DND-41 (cell line): ENCODE results near the gene TAGLN2.

ENCODE experiments used
- ATAC-seq: fragments of 200-7000 bp; cut with Tn5 transposase; 3 replicates; pipeline ENCODE4 v1.9.1; 2021; ENCODE audit warnings: low read depth; ENCODE audit not compliant: insufficient read depth
- DNase-seq: peaks from one replicate; pipeline ENCODE4 v3.0.0-alpha.2; 2020
- H2AFZ ChIP-seq: 2 replicates; pipeline ENCODE4 v1.6.0; 2012; ENCODE audit warnings: low read depth, low read length
- H3K27ac ChIP-seq: 2 replicates; pipeline ENCODE4 v1.5.1; 2012; ENCODE audit warnings: low read length, inconsistent platforms
- H3K27me3 ChIP-seq: fragments of 200-600 bp; sonication (generic); 2 replicates; pipeline ENCODE4 v1.6.0; 2012; ENCODE audit warnings: low read length, mild to moderate bottlenecking, inconsistent platforms; ENCODE audit not compliant: insufficient read depth, poor library complexity
- H3K36me3 ChIP-seq: 2 replicates; pipeline ENCODE4 v1.5.1; 2012; ENCODE audit warnings: low read length, inconsistent platforms; ENCODE audit not compliant: insufficient read depth
- H3K4me1 ChIP-seq: 2 replicates; pipeline ENCODE4 v1.5.1; 2012; ENCODE audit warnings: mild to moderate bottlenecking, low read length; ENCODE audit not compliant: insufficient read depth
- H3K4me2 ChIP-seq: 2 replicates; pipeline ENCODE4 v1.6.0; 2012; ENCODE audit warnings: mild to moderate bottlenecking, moderate library complexity, low read length, inconsistent platforms; ENCODE audit not compliant: insufficient read depth
- H3K4me3 ChIP-seq, 2 experiments: fragments of 200-600 bp in 1 of 2; shearing (Covaris generic) in 1 of 2; 2 replicates each; pipeline ENCODE4 v1.5.1; 2012 to 2016; ENCODE audit warnings: inconsistent platforms in 2 of 2, low read length in 2 of 2, mild to moderate bottlenecking in 2 of 2, low read depth in 1 of 2, moderate library complexity in 1 of 2
- H3K79me2 ChIP-seq: 2 replicates; pipeline ENCODE4 v1.6.0; 2012; ENCODE audit warnings: low read length, inconsistent platforms; ENCODE audit not compliant: insufficient read depth
- H3K9ac ChIP-seq: 2 replicates; pipeline ENCODE4 v1.6.0; 2012; ENCODE audit warnings: low read depth, mild to moderate bottlenecking, inconsistent platforms, low read length, moderate library complexity
- H3K9me3 ChIP-seq: 2 replicates; pipeline ENCODE4 v1.5.1; 2012; ENCODE audit warnings: low read length, moderate library complexity, mild to moderate bottlenecking, inconsistent platforms; ENCODE audit not compliant: insufficient read depth, severe bottlenecking
- H4K20me1 ChIP-seq: 2 replicates; pipeline ENCODE4 v1.6.0; 2012; ENCODE audit warnings: low read length; ENCODE audit not compliant: insufficient read depth
- EZH2 ChIP-seq: IDR thresholded peaks from 3 replicates; pipeline ENCODE4 v1.6.1; 2012; ENCODE audit warnings: borderline replicate concordance, low read depth, mild to moderate bottlenecking, moderate library complexity, low read length, inconsistent platforms; ENCODE audit not compliant: severe bottlenecking
- TF ChIP-seq, protein P1 (sequence below): IDR thresholded peaks from 2 replicates; pipeline ENCODE4 v1.5.1; 2012; ENCODE audit warnings: borderline replicate concordance, low read length, moderate library complexity, mild to moderate bottlenecking; ENCODE audit not compliant: poor library complexity, severe bottlenecking; ENCODE audit errors: extremely low read depth

Gene TAGLN2

DNA sequence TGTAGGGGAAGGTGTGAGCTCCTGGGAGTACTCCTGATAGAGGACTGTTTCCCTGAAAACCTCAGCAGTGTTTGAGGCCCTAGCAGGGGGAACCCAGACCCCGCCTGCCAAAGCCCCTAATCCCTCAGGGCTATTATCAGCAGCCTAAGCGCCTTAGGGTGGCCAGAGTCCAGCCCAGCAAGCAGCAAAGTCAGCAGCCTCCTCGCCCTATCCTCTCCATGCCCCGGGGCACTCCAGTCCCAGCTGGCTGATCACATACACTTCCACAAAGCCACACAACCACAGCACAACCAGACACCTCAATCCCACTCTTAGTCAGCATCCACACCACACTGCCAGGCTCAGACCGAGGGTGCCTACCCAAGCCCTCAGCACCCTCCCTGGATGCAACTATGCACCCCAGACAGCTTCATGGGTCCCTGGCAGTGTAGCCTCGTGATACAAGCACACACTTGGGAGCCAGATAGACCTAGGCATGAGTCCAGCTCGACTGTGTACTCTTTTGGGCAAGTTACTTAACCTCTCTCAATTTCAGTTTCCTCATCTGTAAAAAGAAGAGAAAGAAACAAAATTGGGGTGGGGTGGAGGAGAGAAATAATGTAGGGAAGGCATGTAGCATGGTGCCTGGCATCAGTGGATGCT lies 13.0 kb upstream of the TAGLN2 start:
- TF ChIP-seq EZH2: no peak
- TF ChIP-seq, protein P1, sequence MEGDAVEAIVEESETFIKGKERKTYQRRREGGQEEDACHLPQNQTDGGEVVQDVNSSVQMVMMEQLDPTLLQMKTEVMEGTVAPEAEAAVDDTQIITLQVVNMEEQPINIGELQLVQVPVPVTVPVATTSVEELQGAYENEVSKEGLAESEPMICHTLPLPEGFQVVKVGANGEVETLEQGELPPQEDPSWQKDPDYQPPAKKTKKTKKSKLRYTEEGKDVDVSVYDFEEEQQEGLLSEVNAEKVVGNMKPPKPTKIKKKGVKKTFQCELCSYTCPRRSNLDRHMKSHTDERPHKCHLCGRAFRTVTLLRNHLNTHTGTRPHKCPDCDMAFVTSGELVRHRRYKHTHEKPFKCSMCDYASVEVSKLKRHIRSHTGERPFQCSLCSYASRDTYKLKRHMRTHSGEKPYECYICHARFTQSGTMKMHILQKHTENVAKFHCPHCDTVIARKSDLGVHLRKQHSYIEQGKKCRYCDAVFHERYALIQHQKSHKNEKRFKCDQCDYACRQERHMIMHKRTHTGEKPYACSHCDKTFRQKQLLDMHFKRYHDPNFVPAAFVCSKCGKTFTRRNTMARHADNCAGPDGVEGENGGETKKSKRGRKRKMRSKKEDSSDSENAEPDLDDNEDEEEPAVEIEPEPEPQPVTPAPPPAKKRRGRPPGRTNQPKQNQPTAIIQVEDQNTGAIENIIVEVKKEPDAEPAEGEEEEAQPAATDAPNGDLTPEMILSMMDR: no peak
- Histone ChIP-seq H3K9me3 (no peaks in the 10 kb centered on the region), H3K9ac (no peak overlapping the region), H2AFZ (no peak overlapping the region), H3K4me3 (no peak overlapping the region), H3K4me1 (no peaks in the 10 kb centered on the region), H3K27me3 (peaks cover 21% of the 10 kb centered on the region), H3K36me3 (no peaks in the 10 kb centered on the region), H4K20me1 (no peaks in the 10 kb centered on the region; the same call in 1 of the 2 replicates), H3K79me2 (no peaks in the 10 kb centered on the region), H3K4me2 (no peak overlapping the region), H3K27ac (no peak overlapping the region)
- ATAC-seq: no peak
- no peak for DNase-seq

DNA sequence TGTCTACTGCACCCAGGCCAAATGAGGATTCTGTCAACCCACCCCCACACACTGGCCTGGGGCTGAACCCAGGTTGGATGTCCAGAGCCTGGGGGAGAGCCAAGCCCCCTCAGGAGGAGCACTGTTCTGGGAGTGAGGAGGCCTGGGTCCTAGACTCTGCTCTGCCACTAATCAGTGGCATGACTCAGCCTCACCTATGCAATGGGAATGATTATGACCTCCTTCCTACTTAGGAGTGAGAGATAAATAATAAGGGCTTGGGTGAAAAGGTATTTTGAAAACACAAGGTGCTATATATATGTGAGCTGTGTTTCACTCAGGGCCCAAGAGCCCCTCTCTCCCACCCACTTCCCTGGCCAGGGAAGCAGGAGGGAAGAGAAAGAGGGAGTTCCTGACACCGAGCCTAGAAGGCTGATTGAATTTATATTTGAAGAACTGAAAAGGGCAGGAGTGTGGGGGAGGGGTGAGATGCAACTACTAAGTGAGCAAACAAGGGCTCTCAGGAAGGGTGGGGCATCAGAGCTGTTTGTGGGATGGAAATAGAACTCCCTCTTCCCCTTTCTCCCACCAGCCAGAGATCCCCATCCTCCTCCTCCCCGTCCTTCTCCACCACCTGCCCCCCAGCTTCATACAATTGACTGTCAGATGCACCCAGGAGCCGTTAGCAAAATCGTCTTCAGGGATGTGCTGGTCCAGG lies 11.9 kb upstream of the TAGLN2 start:
- no peaks in the 10 kb centered on the region for H3K4me1 ChIP-seq
- H4K20me1 ChIP-seq: no peaks in the 10 kb centered on the region; the same call in 1 of the 2 replicates
- H3K4me2 ChIP-seq: no peak overlapping the region
- no peak overlapping the region for H2AFZ ChIP-seq
- no peaks in the 10 kb centered on the region for H3K79me2 ChIP-seq
- no peaks in the 10 kb centered on the region for H3K36me3 ChIP-seq
- H3K4me3 ChIP-seq: no peak overlapping the region
- TF ChIP-seq, protein P1: no peak
- no peak for TF ChIP-seq EZH2
- ATAC-seq (no peak), DNase-seq (no peak)
- H3K27me3 ChIP-seq: peaks cover 18% of the 10 kb centered on the region
- no peak overlapping the region for H3K27ac ChIP-seq
- H3K9ac ChIP-seq: no peak overlapping the region
- H3K9me3 ChIP-seq: no peaks in the 10 kb centered on the region

GRCh38 chr1:159936273-159936904 lies 11.1 kb upstream of the TAGLN2 start:
- Histone ChIP-seq H3K9me3 (no peaks in the 10 kb centered on the region), H3K27me3 (peaks cover 10% of the 10 kb centered on the region), H3K4me3 (no peak overlapping the region), H3K79me2 (no peaks in the 10 kb centered on the region), H3K27ac (no peak overlapping the region), H4K20me1 (no peaks in the 10 kb centered on the region; the same call in 1 of the 2 replicates), H2AFZ (no peak overlapping the region), H3K36me3 (no peaks in the 10 kb centered on the region), H3K9ac (no peak overlapping the region), H3K4me2 (no peak overlapping the region), H3K4me1 (no peaks in the 10 kb centered on the region)
- ATAC-seq: peak; percentile 88
- no peak for TF ChIP-seq EZH2
- TF ChIP-seq, protein P1: peak; percentile 98
- DNase-seq: peak; percentile 73
